ENCODE results near the gene DNAI2. TPM values are rescaled to one million over a fixed set of nuclear protein-coding genes. Genes with fewer than 3 reads are reported as not detected.

The DNAI2 gene
- total RNA-seq, 4 donors from 2014 or later = 2.1 TPM; not detected in 3

- no peak for TF ChIP-seq POLR2A (IDR thresholded peaks at IDR 0.05)
- TF ChIP-seq CTCF (IDR thresholded peaks at IDR 0.05) = no peak
- no peak overlapping the region for H3K27ac ChIP-seq
- no peak overlapping the region for H3K4me3 ChIP-seq
- intact Hi-C loops (cut with DNase I; ENCODE audit: low total_unique reads) = no loop called here
- no peaks in the 10 kb centered on the region for H3K27me3 ChIP-seq
- DNase-seq = no peak
- no peaks in the 10 kb centered on the region for H3K9me3 ChIP-seq
- no peaks in the 10 kb centered on the region for H3K36me3 ChIP-seq
- peaks cover 0 to under 1% of the 10 kb centered on the region in 2 donors for H3K4me1 ChIP-seq
Observed at GRCh38 chr17:74270333-74270732, 3.7 kb upstream of the DNAI2 start.

- Histone ChIP-seq H3K27ac (no peak overlapping the region), H3K9me3 (no peaks in the 10 kb centered on the region), H3K36me3 (no peaks in the 10 kb centered on the region), H3K4me3 (no peak overlapping the region), H3K27me3 (no peaks in the 10 kb centered on the region), H3K4me1 (peaks cover 0 to 5% of the 10 kb centered on the region in 2 donors)
- intact Hi-C loops (cut with DNase I; ENCODE audit: low total_unique reads) = no loop called here
- no peak for TF ChIP-seq CTCF (IDR thresholded peaks at IDR 0.05)
- TF ChIP-seq POLR2A (IDR thresholded peaks at IDR 0.05) = no peak
- no peak for DNase-seq
Observed at GRCh38 chr17:74271281-74271680, 2.8 kb upstream of the DNAI2 start.

- TF ChIP-seq POLR2A (IDR thresholded peaks at IDR 0.05) (no peak), CTCF (IDR thresholded peaks at IDR 0.05) (no peak)
- Histone ChIP-seq H3K27me3 (no peaks in the 10 kb centered on the region), H3K36me3 (no peaks in the 10 kb centered on the region), H3K4me3 (no peak overlapping the region), H3K27ac (no peak overlapping the region), H3K9me3 (no peaks in the 10 kb centered on the region), H3K4me1 (peaks cover 0 to 5% of the 10 kb centered on the region in 2 donors)
- no peak for DNase-seq
- intact Hi-C loops (cut with DNase I; ENCODE audit: low total_unique reads) = no loop called here
Observed at GRCh38 chr17:74271901-74272561, 2.0 kb upstream of the DNAI2 start.

GRCh38 chr17:74272731-74273201 is 1.3 kb upstream of the DNAI2 start:
- peaks cover 0 to 5% of the 10 kb centered on the region in 2 donors for H3K4me1 ChIP-seq

More at GRCh38 chr17:74272731-74273201, 1.3 kb upstream of the DNAI2 start:
- DNase-seq = peak in 1 of 2 donors; percentile 30
- Histone ChIP-seq H3K9me3 (no peaks in the 10 kb centered on the region), H3K27ac (no peak overlapping the region), H3K4me3 (no peak overlapping the region), H3K36me3 (no peaks in the 10 kb centered on the region), H3K27me3 (no peaks in the 10 kb centered on the region)
- TF ChIP-seq CTCF (IDR thresholded peaks at IDR 0.05) = no peak
- no peak for TF ChIP-seq POLR2A (IDR thresholded peaks at IDR 0.05)
- intact Hi-C loops (cut with DNase I; ENCODE audit: low total_unique reads) = no loop called here

Data from uterus (tissue), 4 donors.